Measurements from ENCODE around the gene TMUB2.

TMUB2 gene

DNA sequence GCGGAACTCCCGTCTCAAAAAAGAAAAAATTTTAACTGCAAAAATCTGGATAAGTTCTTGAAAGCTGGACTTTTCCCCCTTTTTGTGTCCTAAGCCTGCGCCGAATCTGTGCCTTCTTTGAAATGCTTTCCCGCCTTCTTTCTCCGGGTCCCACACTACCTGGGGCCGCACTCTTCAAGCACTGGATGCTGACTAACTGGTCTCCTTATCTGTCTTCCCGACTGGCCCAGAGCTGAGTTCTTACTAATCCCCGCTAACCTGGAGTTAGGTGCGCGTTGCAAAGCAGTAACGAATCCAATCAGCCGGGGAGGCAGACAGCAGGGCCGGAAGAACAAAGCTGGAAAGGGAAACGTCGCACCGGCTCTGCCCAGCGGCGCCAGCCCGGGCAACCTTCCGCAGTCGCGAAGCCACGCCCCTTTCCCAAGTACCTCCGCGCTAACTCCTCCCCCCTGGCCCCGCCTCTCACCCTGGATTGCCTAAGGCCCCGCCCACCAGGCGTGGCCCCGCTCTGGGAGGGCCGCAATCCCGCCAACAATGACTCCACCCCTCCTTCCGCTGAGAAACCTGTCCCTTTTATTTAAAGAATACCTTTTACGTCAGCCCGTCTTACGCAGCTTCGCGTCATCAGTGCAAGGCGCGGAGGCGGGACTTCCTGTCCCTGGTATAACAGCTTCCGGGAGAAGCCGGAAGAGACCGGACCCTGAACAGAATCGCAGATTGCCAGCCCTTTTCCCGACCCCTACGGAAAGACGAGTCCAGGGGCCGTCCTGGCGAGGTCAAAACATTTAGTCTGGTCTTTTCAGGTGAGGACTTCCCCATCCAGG lies at the start of gene TMUB2 (continued):
- TF ChIP-seq YY1 (tag by site-specific recombination; IDR thresholded peaks at IDR 0.05) (0 out of 2 replicates have a peak, but pooled peaks have one; percentile 59), GLIS2 (tag by site-specific recombination; IDR thresholded peaks at IDR 0.05) (0 out of 2 replicates have a peak, but pooled peaks have one; percentile 2), GLI2 (tag by site-specific recombination; IDR thresholded peaks at IDR 0.05; ENCODE audit: borderline replicate concordance, low read depth) (no peak), ZNF76 (tag by site-specific recombination; IDR thresholded peaks at IDR 0.05; ENCODE audit: borderline replicate concordance, low read depth) (peak; percentile 67), ZNF140 (tag by site-specific recombination; IDR thresholded peaks at IDR 0.05) (no peak), BCL11B (tag by site-specific recombination; IDR thresholded peaks at IDR 0.05; ENCODE audit: low read depth) (0 out of 2 replicates have a peak, but pooled peaks have one; percentile 4), ZNF324 (tag by site-specific recombination; IDR thresholded peaks at IDR 0.05) (0 out of 2 replicates have a peak, but pooled peaks have one; percentile 16), GLIS1 (tag by site-specific recombination; IDR thresholded peaks at IDR 0.05) (peak; percentile 88), ZNF157 (tag by site-specific recombination; IDR thresholded peaks at IDR 0.05) (no peak), KLF7 (tag by site-specific recombination; IDR thresholded peaks at IDR 0.05; ENCODE audit: borderline replicate concordance) (0 out of 2 replicates have a peak, but pooled peaks have one; percentile 8), RBAK (tag by site-specific recombination; IDR thresholded peaks at IDR 0.05) (no peak), ZNF184 (tag by site-specific recombination; IDR thresholded peaks at IDR 0.05) (0 out of 2 replicates have a peak, but pooled peaks have one; percentile 5), ZNF791 (tag by site-specific recombination; IDR thresholded peaks at IDR 0.05) (no peak), ZBTB21 (tag by site-specific recombination; IDR thresholded peaks at IDR 0.05) (peak; percentile 100), ZNF146 (tag by site-specific recombination; IDR thresholded peaks at IDR 0.05) (no peak), ZNF629 (tag by site-specific recombination; IDR thresholded peaks at IDR 0.05) (peak; percentile 100), ZBTB17 (tag by site-specific recombination; IDR thresholded peaks at IDR 0.05) (peak; percentile 72), ZNF660 (tag by site-specific recombination; IDR thresholded peaks at IDR 0.05) (0 out of 2 replicates have a peak, but pooled peaks have one; percentile 5), ZNF214 (tag by site-specific recombination; IDR thresholded peaks at IDR 0.05; ENCODE audit: borderline replicate concordance) (no peak)
- TF ChIP-seq, protein P1, sequence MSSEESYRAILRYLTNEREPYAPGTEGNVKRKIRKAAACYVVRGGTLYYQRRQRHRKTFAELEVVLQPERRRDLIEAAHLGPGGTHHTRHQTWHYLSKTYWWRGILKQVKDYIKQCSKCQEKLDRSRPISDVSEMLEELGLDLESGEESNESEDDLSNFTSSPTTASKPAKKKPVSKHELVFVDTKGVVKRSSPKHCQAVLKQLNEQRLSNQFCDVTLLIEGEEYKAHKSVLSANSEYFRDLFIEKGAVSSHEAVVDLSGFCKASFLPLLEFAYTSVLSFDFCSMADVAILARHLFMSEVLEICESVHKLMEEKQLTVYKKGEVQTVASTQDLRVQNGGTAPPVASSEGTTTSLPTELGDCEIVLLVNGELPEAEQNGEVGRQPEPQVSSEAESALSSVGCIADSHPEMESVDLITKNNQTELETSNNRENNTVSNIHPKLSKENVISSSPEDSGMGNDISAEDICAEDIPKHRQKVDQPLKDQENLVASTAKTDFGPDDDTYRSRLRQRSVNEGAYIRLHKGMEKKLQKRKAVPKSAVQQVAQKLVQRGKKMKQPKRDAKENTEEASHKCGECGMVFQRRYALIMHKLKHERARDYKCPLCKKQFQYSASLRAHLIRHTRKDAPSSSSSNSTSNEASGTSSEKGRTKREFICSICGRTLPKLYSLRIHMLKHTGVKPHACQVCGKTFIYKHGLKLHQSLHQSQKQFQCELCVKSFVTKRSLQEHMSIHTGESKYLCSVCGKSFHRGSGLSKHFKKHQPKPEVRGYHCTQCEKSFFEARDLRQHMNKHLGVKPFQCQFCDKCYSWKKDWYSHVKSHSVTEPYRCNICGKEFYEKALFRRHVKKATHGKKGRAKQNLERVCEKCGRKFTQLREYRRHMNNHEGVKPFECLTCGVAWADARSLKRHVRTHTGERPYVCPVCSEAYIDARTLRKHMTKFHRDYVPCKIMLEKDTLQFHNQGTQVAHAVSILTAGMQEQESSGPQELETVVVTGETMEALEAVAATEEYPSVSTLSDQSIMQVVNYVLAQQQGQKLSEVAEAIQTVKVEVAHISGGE (tag by site-specific recombination; conservative IDR thresholded peaks at IDR 0.05; ENCODE audit: low read depth): peak; percentile 81
- TF ChIP-seq, protein P2, sequence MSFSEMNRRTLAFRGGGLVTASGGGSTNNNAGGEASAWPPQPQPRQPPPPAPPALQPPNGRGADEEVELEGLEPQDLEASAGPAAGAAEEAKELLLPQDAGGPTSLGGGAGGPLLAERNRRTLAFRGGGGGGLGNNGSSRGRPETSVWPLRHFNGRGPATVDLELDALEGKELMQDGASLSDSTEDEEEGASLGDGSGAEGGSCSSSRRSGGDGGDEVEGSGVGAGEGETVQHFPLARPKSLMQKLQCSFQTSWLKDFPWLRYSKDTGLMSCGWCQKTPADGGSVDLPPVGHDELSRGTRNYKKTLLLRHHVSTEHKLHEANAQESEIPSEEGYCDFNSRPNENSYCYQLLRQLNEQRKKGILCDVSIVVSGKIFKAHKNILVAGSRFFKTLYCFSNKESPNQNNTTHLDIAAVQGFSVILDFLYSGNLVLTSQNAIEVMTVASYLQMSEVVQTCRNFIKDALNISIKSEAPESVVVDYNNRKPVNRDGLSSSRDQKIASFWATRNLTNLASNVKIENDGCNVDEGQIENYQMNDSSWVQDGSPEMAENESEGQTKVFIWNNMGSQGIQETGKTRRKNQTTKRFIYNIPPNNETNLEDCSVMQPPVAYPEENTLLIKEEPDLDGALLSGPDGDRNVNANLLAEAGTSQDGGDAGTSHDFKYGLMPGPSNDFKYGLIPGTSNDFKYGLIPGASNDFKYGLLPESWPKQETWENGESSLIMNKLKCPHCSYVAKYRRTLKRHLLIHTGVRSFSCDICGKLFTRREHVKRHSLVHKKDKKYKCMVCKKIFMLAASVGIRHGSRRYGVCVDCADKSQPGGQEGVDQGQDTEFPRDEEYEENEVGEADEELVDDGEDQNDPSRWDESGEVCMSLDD (tag by site-specific recombination; IDR thresholded peaks at IDR 0.05): 0 out of 2 replicates have a peak, but pooled peaks have one; percentile 41
- TF ChIP-seq, protein P3, sequence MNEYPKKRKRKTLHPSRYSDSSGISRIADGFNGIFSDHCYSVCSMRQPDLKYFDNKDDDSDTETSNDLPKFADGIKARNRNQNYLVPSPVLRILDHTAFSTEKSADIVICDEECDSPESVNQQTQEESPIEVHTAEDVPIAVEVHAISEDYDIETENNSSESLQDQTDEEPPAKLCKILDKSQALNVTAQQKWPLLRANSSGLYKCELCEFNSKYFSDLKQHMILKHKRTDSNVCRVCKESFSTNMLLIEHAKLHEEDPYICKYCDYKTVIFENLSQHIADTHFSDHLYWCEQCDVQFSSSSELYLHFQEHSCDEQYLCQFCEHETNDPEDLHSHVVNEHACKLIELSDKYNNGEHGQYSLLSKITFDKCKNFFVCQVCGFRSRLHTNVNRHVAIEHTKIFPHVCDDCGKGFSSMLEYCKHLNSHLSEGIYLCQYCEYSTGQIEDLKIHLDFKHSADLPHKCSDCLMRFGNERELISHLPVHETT (tag by site-specific recombination; IDR thresholded peaks at IDR 0.05): peak; percentile 71; the same call in 1 of the 2 replicates
- TF ChIP-seq, protein P4, sequence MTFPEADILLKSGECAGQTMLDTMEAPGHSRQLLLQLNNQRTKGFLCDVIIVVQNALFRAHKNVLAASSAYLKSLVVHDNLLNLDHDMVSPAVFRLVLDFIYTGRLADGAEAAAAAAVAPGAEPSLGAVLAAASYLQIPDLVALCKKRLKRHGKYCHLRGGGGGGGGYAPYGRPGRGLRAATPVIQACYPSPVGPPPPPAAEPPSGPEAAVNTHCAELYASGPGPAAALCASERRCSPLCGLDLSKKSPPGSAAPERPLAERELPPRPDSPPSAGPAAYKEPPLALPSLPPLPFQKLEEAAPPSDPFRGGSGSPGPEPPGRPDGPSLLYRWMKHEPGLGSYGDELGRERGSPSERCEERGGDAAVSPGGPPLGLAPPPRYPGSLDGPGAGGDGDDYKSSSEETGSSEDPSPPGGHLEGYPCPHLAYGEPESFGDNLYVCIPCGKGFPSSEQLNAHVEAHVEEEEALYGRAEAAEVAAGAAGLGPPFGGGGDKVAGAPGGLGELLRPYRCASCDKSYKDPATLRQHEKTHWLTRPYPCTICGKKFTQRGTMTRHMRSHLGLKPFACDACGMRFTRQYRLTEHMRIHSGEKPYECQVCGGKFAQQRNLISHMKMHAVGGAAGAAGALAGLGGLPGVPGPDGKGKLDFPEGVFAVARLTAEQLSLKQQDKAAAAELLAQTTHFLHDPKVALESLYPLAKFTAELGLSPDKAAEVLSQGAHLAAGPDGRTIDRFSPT (tag by site-specific recombination; IDR thresholded peaks at IDR 0.05): peak; percentile 100
- TF ChIP-seq, protein P5, sequence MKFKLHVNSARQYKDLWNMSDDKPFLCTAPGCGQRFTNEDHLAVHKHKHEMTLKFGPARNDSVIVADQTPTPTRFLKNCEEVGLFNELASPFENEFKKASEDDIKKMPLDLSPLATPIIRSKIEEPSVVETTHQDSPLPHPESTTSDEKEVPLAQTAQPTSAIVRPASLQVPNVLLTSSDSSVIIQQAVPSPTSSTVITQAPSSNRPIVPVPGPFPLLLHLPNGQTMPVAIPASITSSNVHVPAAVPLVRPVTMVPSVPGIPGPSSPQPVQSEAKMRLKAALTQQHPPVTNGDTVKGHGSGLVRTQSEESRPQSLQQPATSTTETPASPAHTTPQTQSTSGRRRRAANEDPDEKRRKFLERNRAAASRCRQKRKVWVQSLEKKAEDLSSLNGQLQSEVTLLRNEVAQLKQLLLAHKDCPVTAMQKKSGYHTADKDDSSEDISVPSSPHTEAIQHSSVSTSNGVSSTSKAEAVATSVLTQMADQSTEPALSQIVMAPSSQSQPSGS (tag by site-specific recombination; IDR thresholded peaks at IDR 0.05; ENCODE audit: low read depth): peak; percentile 25; the same call in 1 of the 2 replicates
- TF ChIP-seq, protein P6, sequence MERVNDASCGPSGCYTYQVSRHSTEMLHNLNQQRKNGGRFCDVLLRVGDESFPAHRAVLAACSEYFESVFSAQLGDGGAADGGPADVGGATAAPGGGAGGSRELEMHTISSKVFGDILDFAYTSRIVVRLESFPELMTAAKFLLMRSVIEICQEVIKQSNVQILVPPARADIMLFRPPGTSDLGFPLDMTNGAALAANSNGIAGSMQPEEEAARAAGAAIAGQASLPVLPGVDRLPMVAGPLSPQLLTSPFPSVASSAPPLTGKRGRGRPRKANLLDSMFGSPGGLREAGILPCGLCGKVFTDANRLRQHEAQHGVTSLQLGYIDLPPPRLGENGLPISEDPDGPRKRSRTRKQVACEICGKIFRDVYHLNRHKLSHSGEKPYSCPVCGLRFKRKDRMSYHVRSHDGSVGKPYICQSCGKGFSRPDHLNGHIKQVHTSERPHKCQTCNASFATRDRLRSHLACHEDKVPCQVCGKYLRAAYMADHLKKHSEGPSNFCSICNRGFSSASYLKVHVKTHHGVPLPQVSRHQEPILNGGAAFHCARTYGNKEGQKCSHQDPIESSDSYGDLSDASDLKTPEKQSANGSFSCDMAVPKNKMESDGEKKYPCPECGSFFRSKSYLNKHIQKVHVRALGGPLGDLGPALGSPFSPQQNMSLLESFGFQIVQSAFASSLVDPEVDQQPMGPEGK (tag by site-specific recombination; IDR thresholded peaks at IDR 0.05): peak; percentile 42

All from HEK293 (cell line).